Immature natural killer cell (primary cell): ENCODE measurements around the gene IL1RAPL1. TPM values are rescaled to one million over a fixed set of nuclear protein-coding genes. Genes with fewer than 3 reads are reported as not detected.

Source experiments
- DNase-seq, 3 donors: peaks; one replicate each; pipeline ENCODE4 v3.0.0; 2022; ENCODE audit warnings: mixed read lengths in 1 of 3
- H3K27ac Mint-ChIP-seq, 6 donors: one replicate each; pipeline ENCODE4 v1.8.0; 2020; ENCODE audit warnings: mixed read lengths in 6 of 6, mild to moderate bottlenecking in 5 of 6, inconsistent platforms in 4 of 6, moderate library complexity in 3 of 6
- H3K27me3 Mint-ChIP-seq, 3 donors: one replicate each; pipeline ENCODE4 v1.8.0; 2020 to 2021; ENCODE audit warnings: low read depth in 3 of 3, mild to moderate bottlenecking in 3 of 3, mixed read lengths in 3 of 3, moderate library complexity in 3 of 3, inconsistent platforms in 1 of 3
- H3K36me3 Mint-ChIP-seq, 3 donors: one replicate each; pipeline ENCODE4 v1.8.0; 2020; ENCODE audit warnings: mixed read lengths in 3 of 3, inconsistent platforms in 2 of 3, mild to moderate bottlenecking in 2 of 3
- H3K4me1 Mint-ChIP-seq, 2 donors: one replicate each; pipeline ENCODE4 v1.8.0; 2020; ENCODE audit warnings: inconsistent platforms in 2 of 2, mild to moderate bottlenecking in 2 of 2, mixed read lengths in 2 of 2, moderate library complexity in 1 of 2
- H3K4me3 Mint-ChIP-seq, 5 donors: one replicate each; pipeline ENCODE4 v1.8.0; 2020; ENCODE audit warnings: mild to moderate bottlenecking in 5 of 5, mixed read lengths in 5 of 5, inconsistent platforms in 3 of 5, moderate library complexity in 3 of 5
- H3K9me3 Mint-ChIP-seq, 6 donors: one replicate each; pipeline ENCODE4 v1.8.0; 2020; ENCODE audit warnings: mild to moderate bottlenecking in 6 of 6, mixed read lengths in 6 of 6, inconsistent platforms in 4 of 6, moderate library complexity in 3 of 6
- polyA plus RNA-seq, 3 donors: library from polyadenylated mRNA; unstranded; fragments of 300-500 nt; fragmentation: Illumina TruSeq; gene quantifications; one replicate each; pipeline ENCODE4 v1.2.3, GENCODE V29; 2021

Gene IL1RAPL1
- polyA plus RNA-seq, 3 donors from 2014 or later = not detected

- H3K27me3 Mint-ChIP-seq = peaks cover 0 to 1% (median 0%) of the 10 kb centered on the region in 3 donors
- no peak overlapping the region for H3K4me3 Mint-ChIP-seq
- DNase-seq = no peak
- H3K4me1 Mint-ChIP-seq = no peaks in the 10 kb centered on the region
- H3K36me3 Mint-ChIP-seq = no peaks in the 10 kb centered on the region
- H3K27ac Mint-ChIP-seq = no peak overlapping the region
- peaks cover 0 to 18% (median 6%) of the 10 kb centered on the region in 6 donors for H3K9me3 Mint-ChIP-seq
Measured at GRCh38 chrX:29643181-29643580, 1055.9 kb downstream of the IL1RAPL1 start.

DNA sequence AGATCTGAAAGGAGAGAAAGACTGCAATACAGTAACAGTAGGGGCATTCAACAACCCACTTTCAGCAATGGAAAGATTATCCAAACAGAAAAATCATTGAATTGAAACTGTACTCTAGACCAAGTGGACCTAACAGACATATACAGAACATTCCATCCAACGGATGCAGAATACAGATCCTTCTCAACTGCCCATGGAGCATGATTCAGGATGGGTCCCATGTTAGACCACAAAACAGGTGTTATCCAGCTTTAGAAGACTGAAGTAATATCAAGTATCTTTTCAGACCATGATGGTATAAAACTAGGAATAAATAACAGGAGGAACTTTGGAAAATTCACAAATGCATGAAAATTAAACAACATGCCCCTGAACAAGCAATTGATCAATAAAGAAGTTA lies 1060.9 kb downstream of the IL1RAPL1 start:
- peaks cover 0 to 15% (median 8%) of the 10 kb centered on the region in 6 donors for H3K9me3 Mint-ChIP-seq
- H3K4me1 Mint-ChIP-seq = no peaks in the 10 kb centered on the region
- H3K27ac Mint-ChIP-seq = no peak overlapping the region
- H3K36me3 Mint-ChIP-seq = no peaks in the 10 kb centered on the region
- H3K27me3 Mint-ChIP-seq = peaks cover 0 to 1% (median 0%) of the 10 kb centered on the region in 3 donors
- no peak overlapping the region for H3K4me3 Mint-ChIP-seq
- DNase-seq = no peak

- Mint-ChIP-seq H3K4me1 (no peaks in the 10 kb centered on the region), H3K9me3 (peaks cover 0 to 20% (median 2%) of the 10 kb centered on the region in 6 donors), H3K36me3 (no peaks in the 10 kb centered on the region), H3K27ac (no peak overlapping the region), H3K27me3 (peaks cover 0 to 2% (median 0%) of the 10 kb centered on the region in 3 donors), H3K4me3 (no peak overlapping the region)
- no peak for DNase-seq
Measured at GRCh38 chrX:29652484-29652883, 1065.2 kb downstream of the IL1RAPL1 start.

- H3K27me3 Mint-ChIP-seq = peaks cover 0 to 2% (median 0%) of the 10 kb centered on the region in 3 donors
- no peak overlapping the region for H3K4me3 Mint-ChIP-seq
- H3K9me3 Mint-ChIP-seq = peaks cover 0 to 15% (median 2%) of the 10 kb centered on the region in 6 donors
- no peak for DNase-seq
- H3K4me1 Mint-ChIP-seq = no peaks in the 10 kb centered on the region
- no peak overlapping the region for H3K27ac Mint-ChIP-seq
- no peaks in the 10 kb centered on the region for H3K36me3 Mint-ChIP-seq
Measured at GRCh38 chrX:29653721-29654120, 1066.5 kb downstream of the IL1RAPL1 start.

GRCh38 chrX:29659911-29660310 lies 1072.7 kb downstream of the IL1RAPL1 start:
- Mint-ChIP-seq H3K27ac (no peak overlapping the region), H3K4me3 (no peak overlapping the region), H3K4me1 (no peaks in the 10 kb centered on the region), H3K27me3 (peaks cover 0 to 5% (median 3%) of the 10 kb centered on the region in 3 donors), H3K36me3 (no peaks in the 10 kb centered on the region), H3K9me3 (peaks cover 0 to 11% (median 5%) of the 10 kb centered on the region in 6 donors)
- DNase-seq = no peak

- no peaks in the 10 kb centered on the region for H3K36me3 Mint-ChIP-seq
- H3K9me3 Mint-ChIP-seq = peaks cover 0 to 9% (median 5%) of the 10 kb centered on the region in 6 donors
- H3K4me1 Mint-ChIP-seq = no peaks in the 10 kb centered on the region
- H3K27me3 Mint-ChIP-seq = peaks cover 0 to 5% (median 1%) of the 10 kb centered on the region in 3 donors
- DNase-seq = no peak
- H3K27ac Mint-ChIP-seq = no peak overlapping the region
- no peak overlapping the region for H3K4me3 Mint-ChIP-seq
Measured at GRCh38 chrX:29661290-29661689, 1074.0 kb downstream of the IL1RAPL1 start.

DNA sequence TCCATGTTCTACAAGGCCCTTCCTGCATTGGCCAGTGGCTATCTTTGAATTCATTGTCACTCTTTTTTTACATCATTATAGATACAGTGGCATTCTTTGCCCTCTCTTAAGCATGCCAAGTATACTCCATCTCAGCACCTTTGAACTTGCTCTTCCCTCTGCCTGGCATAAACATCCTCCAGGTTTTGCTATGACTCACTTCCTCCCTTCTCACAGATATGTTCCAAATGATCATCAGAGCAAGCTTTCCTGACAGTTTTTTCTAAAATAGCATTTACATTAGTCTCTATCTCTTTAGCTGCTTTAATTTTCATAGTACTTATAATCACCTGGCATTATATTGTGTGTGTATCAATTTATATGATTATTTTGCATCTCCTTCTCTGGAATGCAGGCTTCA lies 1074.9 kb downstream of the IL1RAPL1 start:
- H3K27me3 Mint-ChIP-seq = peaks cover 0 to 5% (median 1%) of the 10 kb centered on the region in 3 donors
- H3K27ac Mint-ChIP-seq = no peak overlapping the region
- no peak for DNase-seq
- H3K4me1 Mint-ChIP-seq = no peaks in the 10 kb centered on the region
- no peak overlapping the region for H3K4me3 Mint-ChIP-seq
- H3K36me3 Mint-ChIP-seq = no peaks in the 10 kb centered on the region
- peaks cover 0 to 9% (median 6%) of the 10 kb centered on the region in 6 donors for H3K9me3 Mint-ChIP-seq

- H3K4me1 Mint-ChIP-seq = no peaks in the 10 kb centered on the region
- no peak overlapping the region for H3K4me3 Mint-ChIP-seq
- H3K9me3 Mint-ChIP-seq = peaks cover 0 to 13% (median 7%) of the 10 kb centered on the region in 6 donors
- no peak overlapping the region for H3K27ac Mint-ChIP-seq
- DNase-seq = no peak
- peaks cover 0 to 5% (median 4%) of the 10 kb centered on the region in 3 donors for H3K27me3 Mint-ChIP-seq
- H3K36me3 Mint-ChIP-seq = no peaks in the 10 kb centered on the region
Measured at GRCh38 chrX:29662759-29663503, 1075.7 kb downstream of the IL1RAPL1 start.

DNA sequence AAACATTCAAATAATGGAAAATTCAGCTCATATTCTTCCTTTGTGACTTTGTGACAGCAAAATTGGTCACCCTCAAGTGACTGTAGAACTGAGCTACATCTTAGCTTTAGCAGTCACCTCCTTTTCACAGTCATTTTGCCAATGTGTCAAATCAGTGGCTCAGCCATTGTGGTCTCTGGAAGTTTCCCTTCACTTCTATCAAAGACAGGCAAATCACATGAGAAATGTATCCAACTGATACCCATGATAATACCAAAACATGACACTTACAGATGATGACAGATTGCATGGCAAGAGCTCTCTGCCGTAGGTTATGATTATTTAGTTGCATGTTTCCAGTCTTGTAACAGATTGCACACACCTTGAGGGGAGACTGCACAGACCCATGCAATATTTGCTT lies 1078.3 kb downstream of the IL1RAPL1 start:
- Mint-ChIP-seq H3K9me3 (peaks cover 0 to 9% (median 3%) of the 10 kb centered on the region in 6 donors), H3K27ac (no peak overlapping the region), H3K4me1 (no peaks in the 10 kb centered on the region), H3K27me3 (peaks cover 0 to 4% (median 2%) of the 10 kb centered on the region in 3 donors), H3K4me3 (no peak overlapping the region), H3K36me3 (no peaks in the 10 kb centered on the region)
- no peak for DNase-seq

DNA sequence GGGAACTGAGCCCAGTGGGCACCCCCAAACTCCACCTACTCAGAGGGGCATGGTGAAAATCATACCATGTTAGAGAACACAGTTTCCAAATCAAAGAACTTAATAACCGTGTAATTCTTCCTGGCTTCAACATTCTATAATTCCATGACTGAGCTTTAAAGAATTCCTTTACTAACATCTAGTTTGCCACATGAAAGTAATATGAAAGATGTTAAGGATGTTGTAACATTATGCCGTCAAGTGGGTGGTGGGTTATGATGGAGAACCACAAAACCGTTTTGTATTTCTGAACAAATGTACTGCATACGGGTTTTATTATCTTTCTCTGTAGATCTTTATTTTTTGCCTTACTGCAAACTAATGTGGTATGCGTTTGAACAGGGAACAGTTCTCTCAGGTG lies 1079.1 kb downstream of the IL1RAPL1 start:
- Mint-ChIP-seq H3K27ac (no peak overlapping the region), H3K4me1 (no peaks in the 10 kb centered on the region), H3K4me3 (no peak overlapping the region), H3K9me3 (peaks cover 0 to 9% (median 3%) of the 10 kb centered on the region in 6 donors), H3K36me3 (no peaks in the 10 kb centered on the region), H3K27me3 (peaks cover 0 to 3% (median 2%) of the 10 kb centered on the region in 3 donors)
- no peak for DNase-seq

DNA sequence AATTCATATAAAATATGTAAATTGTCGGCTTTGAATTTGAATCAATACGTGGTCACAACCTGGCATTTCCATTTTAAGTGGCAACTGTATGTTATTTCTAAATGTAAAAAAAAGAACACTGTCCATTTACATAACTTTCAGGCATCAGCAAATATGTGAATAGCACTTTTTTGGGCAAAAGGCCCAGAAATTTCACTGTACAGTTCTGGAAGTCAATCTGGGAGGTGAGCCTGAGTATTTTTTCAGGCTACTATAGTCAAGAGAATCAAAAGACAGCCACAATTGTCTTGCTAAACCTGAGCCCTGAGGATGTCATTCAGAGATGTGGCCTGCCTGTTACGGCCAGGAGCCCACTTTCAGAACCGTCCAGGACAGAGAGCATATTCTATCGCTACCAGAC lies 1084.2 kb downstream of the IL1RAPL1 start:
- peaks cover 0 to 9% (median 0%) of the 10 kb centered on the region in 6 donors for H3K9me3 Mint-ChIP-seq
- H3K4me3 Mint-ChIP-seq = no peak overlapping the region
- H3K36me3 Mint-ChIP-seq = no peaks in the 10 kb centered on the region
- no peaks in the 10 kb centered on the region for H3K4me1 Mint-ChIP-seq
- H3K27ac Mint-ChIP-seq = no peak overlapping the region
- peaks cover 0 to 3% (median 0%) of the 10 kb centered on the region in 3 donors for H3K27me3 Mint-ChIP-seq
- no peak for DNase-seq

DNA sequence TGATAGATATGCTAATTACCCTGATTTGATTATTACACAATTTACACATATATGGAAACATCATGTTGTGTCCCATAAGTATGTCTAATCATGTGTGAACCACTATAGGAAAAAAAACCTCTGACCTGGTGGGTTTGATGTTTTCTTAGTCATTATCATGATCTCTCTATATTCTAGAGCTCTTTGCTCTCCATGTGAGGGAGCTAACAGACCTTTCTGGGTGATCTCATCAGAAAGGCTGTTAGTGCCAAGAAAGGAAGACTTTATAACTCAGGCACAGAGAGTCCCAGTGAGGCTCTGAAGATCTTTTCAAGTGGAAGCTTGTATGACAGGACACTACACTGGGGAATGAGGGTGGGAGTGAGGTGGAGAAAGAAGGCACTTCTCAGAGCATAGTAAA lies 1100.4 kb downstream of the IL1RAPL1 start:
- Mint-ChIP-seq H3K27me3 (no peaks in the 10 kb centered on the region), H3K9me3 (peaks cover 0 to 10% (median 2%) of the 10 kb centered on the region in 6 donors)

DNA sequence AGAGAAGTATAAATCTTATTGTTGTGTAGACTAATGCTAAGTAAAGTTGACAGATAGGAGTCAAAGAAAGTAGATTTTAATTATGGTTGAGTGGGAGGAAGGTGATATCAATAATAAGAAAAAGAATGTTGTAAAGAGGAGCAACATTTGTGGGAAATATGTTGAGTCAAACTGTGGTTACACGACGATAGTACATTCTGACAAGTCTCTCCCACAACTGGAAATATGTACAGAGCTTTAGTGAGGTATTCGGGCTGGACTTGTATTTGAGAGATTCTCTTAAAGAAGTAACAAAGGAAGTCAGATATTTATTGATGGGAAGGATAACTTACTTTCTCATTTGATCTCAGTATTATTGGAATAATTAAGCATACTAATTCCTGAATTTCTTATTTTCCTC lies 1102.8 kb downstream of the IL1RAPL1 start:
- Mint-ChIP-seq H3K36me3 (no peaks in the 10 kb centered on the region), H3K4me1 (no peaks in the 10 kb centered on the region), H3K27ac (no peak overlapping the region), H3K9me3 (peaks cover 0 to 8% (median 2%) of the 10 kb centered on the region in 6 donors), H3K27me3 (no peaks in the 10 kb centered on the region), H3K4me3 (no peak overlapping the region)
- DNase-seq = no peak

More for the DNA sequence above, 1100.4 kb downstream of the IL1RAPL1 start:
- H3K36me3 Mint-ChIP-seq = no peaks in the 10 kb centered on the region
- no peak overlapping the region for H3K4me3 Mint-ChIP-seq
- no peak overlapping the region for H3K27ac Mint-ChIP-seq
- no peaks in the 10 kb centered on the region for H3K4me1 Mint-ChIP-seq
- no peak for DNase-seq

DNA sequence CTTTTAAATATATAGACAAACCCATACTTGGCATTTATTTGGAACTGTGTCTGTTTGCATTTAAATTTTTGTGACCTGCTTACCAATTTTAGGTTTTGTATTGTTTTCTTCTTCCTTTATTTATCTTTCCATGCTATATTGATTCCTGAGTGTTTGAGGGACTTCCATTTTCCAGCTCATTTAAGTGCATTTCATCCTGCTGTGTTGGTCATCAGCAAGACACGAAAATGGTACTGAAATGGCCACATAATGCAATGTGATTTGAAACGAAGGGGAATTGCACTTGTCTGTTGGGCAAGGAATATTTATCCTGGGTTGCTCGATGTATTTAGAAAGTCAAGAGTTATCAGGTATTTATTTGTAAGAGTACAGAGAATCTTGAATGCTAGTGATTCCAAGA lies 1103.8 kb downstream of the IL1RAPL1 start:
- Mint-ChIP-seq H3K27me3 (no peaks in the 10 kb centered on the region), H3K27ac (no peak overlapping the region), H3K4me3 (no peak overlapping the region), H3K36me3 (no peaks in the 10 kb centered on the region), H3K4me1 (no peaks in the 10 kb centered on the region), H3K9me3 (peaks cover 0 to 8% (median 3%) of the 10 kb centered on the region in 6 donors)
- DNase-seq = no peak
